ENCODE measurements around the gene ANTXR1.

ANTXR1 gene

DNA sequence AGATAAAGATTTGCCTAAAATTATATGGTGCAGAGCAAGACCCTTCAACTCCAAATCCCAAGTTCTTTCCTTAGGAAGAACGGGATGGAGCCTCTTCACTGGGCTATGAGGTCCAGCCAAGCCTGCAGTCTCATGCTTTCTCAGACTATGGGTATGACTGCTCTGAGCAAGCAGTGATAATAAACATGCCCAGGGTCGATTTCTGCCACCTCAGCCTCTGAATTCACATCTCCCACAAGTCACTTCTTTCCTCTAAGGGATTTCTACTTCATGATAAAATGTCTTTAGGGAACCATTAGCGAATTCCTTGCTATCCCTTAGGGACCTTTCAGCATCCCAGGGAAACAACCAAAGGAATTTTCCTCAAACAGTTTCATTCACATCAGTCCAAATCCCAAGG, 279.3 kb downstream of the ANTXR1 start:
- no peak overlapping the region for H3K4me3 ChIP-seq (ENCODE audit: low read length)
- no peak for DNase-seq (ENCODE audit: low read depth)
- TF ChIP-seq, protein P1, sequence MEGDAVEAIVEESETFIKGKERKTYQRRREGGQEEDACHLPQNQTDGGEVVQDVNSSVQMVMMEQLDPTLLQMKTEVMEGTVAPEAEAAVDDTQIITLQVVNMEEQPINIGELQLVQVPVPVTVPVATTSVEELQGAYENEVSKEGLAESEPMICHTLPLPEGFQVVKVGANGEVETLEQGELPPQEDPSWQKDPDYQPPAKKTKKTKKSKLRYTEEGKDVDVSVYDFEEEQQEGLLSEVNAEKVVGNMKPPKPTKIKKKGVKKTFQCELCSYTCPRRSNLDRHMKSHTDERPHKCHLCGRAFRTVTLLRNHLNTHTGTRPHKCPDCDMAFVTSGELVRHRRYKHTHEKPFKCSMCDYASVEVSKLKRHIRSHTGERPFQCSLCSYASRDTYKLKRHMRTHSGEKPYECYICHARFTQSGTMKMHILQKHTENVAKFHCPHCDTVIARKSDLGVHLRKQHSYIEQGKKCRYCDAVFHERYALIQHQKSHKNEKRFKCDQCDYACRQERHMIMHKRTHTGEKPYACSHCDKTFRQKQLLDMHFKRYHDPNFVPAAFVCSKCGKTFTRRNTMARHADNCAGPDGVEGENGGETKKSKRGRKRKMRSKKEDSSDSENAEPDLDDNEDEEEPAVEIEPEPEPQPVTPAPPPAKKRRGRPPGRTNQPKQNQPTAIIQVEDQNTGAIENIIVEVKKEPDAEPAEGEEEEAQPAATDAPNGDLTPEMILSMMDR (IDR thresholded peaks at IDR 0.05; ENCODE audit: insufficient read depth, low read depth, low read length, missing control alignments), result no peak

DNA sequence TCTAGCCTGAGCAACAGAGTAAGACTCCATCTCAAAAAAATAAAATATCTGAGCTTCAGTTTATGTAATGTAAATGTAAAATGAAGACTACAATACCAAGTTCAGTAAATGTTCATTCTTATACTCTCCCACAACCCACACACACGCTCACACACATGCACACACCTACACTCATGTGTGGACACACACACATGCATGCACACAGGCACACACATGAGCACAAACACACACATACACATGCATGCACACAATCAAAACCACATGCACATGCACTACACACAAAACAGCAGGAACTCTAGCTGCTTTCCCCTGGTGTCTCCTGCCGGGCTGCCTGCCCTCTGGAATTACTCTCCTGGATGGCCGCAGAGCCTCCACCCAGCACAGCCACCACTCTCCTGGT, 283.4 kb downstream of the ANTXR1 start:
- TF ChIP-seq, protein P1 (IDR thresholded peaks at IDR 0.05; ENCODE audit: insufficient read depth, low read depth, low read length, missing control alignments), result no peak
- H3K4me3 ChIP-seq (ENCODE audit: low read length), result no peak overlapping the region
- DNase-seq (ENCODE audit: low read depth), result no peak

DNA sequence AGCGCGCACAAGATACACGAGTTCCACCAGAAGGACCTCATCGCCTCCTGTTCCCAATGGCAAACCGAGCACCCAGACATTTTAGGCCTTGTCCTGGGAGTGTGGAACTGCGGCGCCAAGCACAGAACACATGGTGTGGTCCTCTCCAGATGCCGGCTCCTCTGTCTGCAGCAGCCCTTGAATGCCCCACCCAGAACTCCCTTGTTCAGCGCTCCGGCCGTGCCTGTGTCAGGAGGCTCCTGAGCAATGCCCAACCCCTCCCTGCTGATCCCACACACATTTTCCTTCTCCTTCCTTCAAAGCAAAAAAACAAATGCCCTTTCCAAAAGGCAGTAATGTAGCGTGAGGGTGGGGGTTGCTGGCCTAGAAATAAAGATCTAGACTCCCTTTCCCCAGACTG, 284.2 kb downstream of the ANTXR1 start:
- no peak overlapping the region for H3K4me3 ChIP-seq (ENCODE audit: low read length)
- DNase-seq (ENCODE audit: low read depth), result no peak
- TF ChIP-seq, protein P1 (IDR thresholded peaks at IDR 0.05; ENCODE audit: insufficient read depth, low read depth, low read length, missing control alignments), result no peak

DNA sequence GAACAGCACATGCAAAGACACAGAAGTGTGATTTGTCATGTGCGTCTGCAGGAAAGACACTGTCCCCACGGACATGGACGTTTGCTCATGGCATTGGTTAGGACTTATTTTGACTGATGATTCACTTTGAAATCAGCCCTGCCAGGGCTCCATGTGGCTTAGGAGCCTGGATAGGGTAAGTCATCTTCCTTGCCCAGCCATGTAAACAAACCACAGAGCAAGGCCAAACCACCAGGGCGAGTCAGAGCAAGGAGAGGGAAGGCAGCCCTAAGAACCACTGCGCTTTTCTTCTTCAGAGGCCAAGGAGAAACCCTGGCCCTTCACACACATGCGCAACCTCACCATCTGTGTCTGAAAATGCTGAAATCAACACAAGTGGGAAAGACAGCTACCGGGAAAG, 285.3 kb downstream of the ANTXR1 start:
- no peak overlapping the region for H3K4me3 ChIP-seq (ENCODE audit: low read length)
- DNase-seq (ENCODE audit: low read depth), result peak; percentile 93
- TF ChIP-seq, protein P1 (IDR thresholded peaks at IDR 0.05; ENCODE audit: insufficient read depth, low read depth, low read length, missing control alignments), result peak; percentile 11

DNA sequence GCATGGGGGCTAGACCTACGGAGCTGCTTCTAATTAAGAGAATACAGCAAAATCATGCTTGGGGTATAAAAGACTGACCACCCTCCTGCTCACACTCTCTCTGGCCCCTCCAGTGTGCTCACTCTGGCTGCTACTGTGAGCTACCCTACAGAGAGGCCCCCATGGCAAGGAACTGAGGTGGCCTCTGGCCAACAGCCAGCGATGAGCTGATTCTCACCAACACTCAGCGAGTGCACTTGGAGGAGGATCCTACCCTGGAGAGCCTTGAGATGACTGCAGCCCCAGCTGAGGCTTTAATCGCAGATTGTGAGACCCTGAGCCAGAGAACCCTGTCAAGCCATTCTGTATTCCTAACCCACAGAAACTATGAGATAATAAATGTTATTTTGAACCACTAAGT, 285.9 kb downstream of the ANTXR1 start:
- DNase-seq (ENCODE audit: low read depth), result peak; percentile 33
- TF ChIP-seq, protein P1 (IDR thresholded peaks at IDR 0.05; ENCODE audit: insufficient read depth, low read depth, low read length, missing control alignments), result no peak
- no peak overlapping the region for H3K4me3 ChIP-seq (ENCODE audit: low read length)

Measured in epithelial cell of esophagus (primary cell).